Measurements from ENCODE around the gene SLIT3.

DNA sequence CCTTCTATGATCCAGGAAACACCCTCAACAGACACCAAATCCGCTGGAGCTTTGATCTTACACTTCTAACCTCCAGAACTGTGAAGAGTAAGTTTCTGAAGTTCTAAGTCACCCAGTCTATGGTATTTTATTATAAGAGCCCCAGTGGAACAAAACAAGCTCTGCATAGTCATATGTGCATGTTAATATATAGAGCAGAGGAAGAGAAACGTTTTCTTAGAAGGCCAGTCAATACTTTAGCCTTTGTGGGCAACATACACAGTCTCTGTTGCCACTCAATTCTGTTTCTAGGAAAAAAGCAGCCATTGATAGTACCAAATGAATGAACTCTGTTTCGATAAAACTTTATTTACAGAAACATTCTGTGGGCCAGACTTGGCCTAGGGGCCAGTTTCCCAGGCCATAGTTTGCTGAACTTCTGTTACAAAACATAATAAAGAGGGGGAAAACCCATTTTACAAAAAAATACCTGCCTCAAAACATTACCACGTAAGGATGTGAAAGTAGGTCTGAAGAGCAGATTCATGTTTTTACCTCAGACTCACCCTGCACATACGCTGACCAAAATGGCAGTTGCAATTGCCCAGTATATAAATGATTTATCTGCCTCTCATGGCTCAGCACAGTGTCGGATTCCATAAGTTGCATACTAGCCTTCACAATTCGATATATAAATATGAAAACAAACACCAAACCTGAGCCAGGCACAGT, 350.5 kb downstream of the SLIT3 start:
- TF ChIP-seq GATA1 (IDR thresholded peaks at IDR 0.05; ENCODE audit: low read depth, low read length) = no peak
- TF ChIP-seq POLR2A (IDR thresholded peaks at IDR 0.05; ENCODE audit: low read length) = no peak

Data from erythroblast (primary cell).